Smooth muscle cell (in vitro differentiated cells): Measurements from ENCODE around the gene PSME1. TPM values are rescaled to one million over a fixed set of nuclear protein-coding genes. Genes with fewer than 3 reads are reported as not detected.

Experiments
- DNase-seq: peaks from one replicate; lab custom pipeline; 2025; ENCODE audit not compliant: unreplicated experiment; lab: John Stamatoyannopoulos, UW
- H2AFZ ChIP-seq: fragments of 200-600 bp; sonication (generic); 2 replicates; pipeline ENCODE4 v1.6.0; 2016; ENCODE audit warnings: antibody characterized with exemption, low read depth, mild to moderate bottlenecking
- H3F3A ChIP-seq: fragments of 200-600 bp; sonication (generic); 2 replicates; pipeline ENCODE4 v1.6.0; 2017; ENCODE audit warnings: antibody characterized with exemption, low read depth
- H3K27ac ChIP-seq: fragments of 200-600 bp; sonication (generic); 2 replicates; pipeline ENCODE4 v1.5.1; 2016; ENCODE audit warnings: low read depth, mild to moderate bottlenecking
- H3K27me3 ChIP-seq: fragments of 200-600 bp; sonication (generic); 2 replicates; pipeline ENCODE4 v1.6.1; 2016; ENCODE audit warnings: low read depth, mild to moderate bottlenecking
- H3K36me3 ChIP-seq: fragments of 200-600 bp; sonication (generic); 2 replicates; pipeline ENCODE4 v1.5.1; 2016; ENCODE audit warnings: low read depth
- H3K4me1 ChIP-seq: fragments of 200-600 bp; sonication (generic); 2 replicates; pipeline ENCODE4 v1.5.1; 2016; ENCODE audit warnings: low read depth
- H3K4me2 ChIP-seq: fragments of 200-600 bp; sonication (generic); 2 replicates; pipeline ENCODE4 v1.6.0; 2016; ENCODE audit warnings: mild to moderate bottlenecking
- H3K4me3 ChIP-seq: fragments of 200-600 bp; sonication (generic); 2 replicates; pipeline ENCODE4 v1.5.1; 2016; ENCODE audit warnings: mild to moderate bottlenecking
- H3K79me2 ChIP-seq: fragments of 200-600 bp; sonication (generic); 2 replicates; pipeline ENCODE4 v1.6.0; 2016; ENCODE audit warnings: low read depth, mild to moderate bottlenecking
- H3K9ac ChIP-seq: fragments of 200-600 bp; sonication (generic); 2 replicates; pipeline ENCODE4 v1.6.0; 2016; ENCODE audit warnings: low read depth
- H3K9me3 ChIP-seq: fragments of 200-600 bp; sonication (generic); replicated peaks from 2 replicates; pipeline ENCODE4 v1.5.1; 2016; ENCODE audit warnings: low read depth
- H4K20me1 ChIP-seq: fragments of 200-600 bp; sonication (generic); 2 replicates; pipeline ENCODE4 v1.6.0; 2016; ENCODE audit warnings: low read depth
- CTCF ChIP-seq: fragments of 200-600 bp; sonication (generic); IDR thresholded peaks from 2 replicates; pipeline ENCODE4 v1.5.1; 2017; ENCODE audit warnings: borderline replicate concordance, mild to moderate bottlenecking, antibody characterized with exemption; ENCODE audit not compliant: insufficient read depth, poor library complexity, severe bottlenecking
- WGBS: methylation state at CpG from one replicate; pipeline ENCODE4 v1.1.7; 2016; ENCODE audit warnings: low lambda C conversion rate; 5-methylcytosine and 5-hydroxymethylcytosine counted together
- polyA plus RNA-seq: library from polyadenylated mRNA; unstranded; fragments of >200 nt; fragmentation: Nextera tagmentation; extraction: Ambion mirVana; gene quantifications from 2 replicates; pipeline ENCODE4 v1.2.1, GENCODE V29; 2016
- total RNA-seq: library from RNA; depleted of rRNA; stranded (reverse); fragments of >200 nt; gene quantifications from 2 replicates; pipeline ENCODE4 v1.2.3, GENCODE V29; 2014

The PSME1 gene
- total and polyA plus RNA-seq, 2 experiments from 2014 or later = 41.4 to 94.1 TPM

GRCh38 chr14:24122416-24122815 is 13.6 kb upstream of the PSME1 start:
- Histone ChIP-seq H3K27ac (no peak overlapping the region), H4K20me1 (no peaks in the 10 kb centered on the region), H3F3A (no peaks in the 10 kb centered on the region), H3K36me3 (peaks cover 4% of the 10 kb centered on the region), H2AFZ (no peak overlapping the region), H3K9me3 (no peaks in the 10 kb centered on the region), H3K4me2 (no peak overlapping the region), H3K27me3 (no peaks in the 10 kb centered on the region), H3K9ac (no peak overlapping the region), H3K4me3 (no peak overlapping the region), H3K4me1 (no peaks in the 10 kb centered on the region), H3K79me2 (no peaks in the 10 kb centered on the region)
- no peak for TF ChIP-seq CTCF
- DNase-seq = no peak
- WGBS = 75% methylated on average over 1 of the region's 4 CpGs

GRCh38 chr14:24122898-24123297 is 13.1 kb upstream of the PSME1 start:
- H3K36me3 ChIP-seq = peaks cover 4% of the 10 kb centered on the region
- no peaks in the 10 kb centered on the region for H3F3A ChIP-seq
- H3K4me2 ChIP-seq = no peak overlapping the region
- H2AFZ ChIP-seq = no peak overlapping the region
- no peaks in the 10 kb centered on the region for H3K27me3 ChIP-seq
- H3K9me3 ChIP-seq = no peaks in the 10 kb centered on the region
- DNase-seq = no peak
- no peaks in the 10 kb centered on the region for H3K79me2 ChIP-seq
- no peak overlapping the region for H3K4me3 ChIP-seq
- no peak overlapping the region for H3K27ac ChIP-seq
- H3K9ac ChIP-seq = no peak overlapping the region
- no peak for TF ChIP-seq CTCF
- no peaks in the 10 kb centered on the region for H4K20me1 ChIP-seq
- H3K4me1 ChIP-seq = no peaks in the 10 kb centered on the region
- 97% methylated on average over 8 of the region's 8 CpGs for WGBS

- peaks cover 4% of the 10 kb centered on the region for H3K36me3 ChIP-seq
- H2AFZ ChIP-seq = no peak overlapping the region
- no peaks in the 10 kb centered on the region for H3K27me3 ChIP-seq
- no peak for TF ChIP-seq CTCF
- no peak overlapping the region for H3K27ac ChIP-seq
- H3K9ac ChIP-seq = no peak overlapping the region
- H3K4me1 ChIP-seq = no peaks in the 10 kb centered on the region
- no peak for DNase-seq
- H4K20me1 ChIP-seq = no peaks in the 10 kb centered on the region
- H3F3A ChIP-seq = no peaks in the 10 kb centered on the region
- no peak overlapping the region for H3K4me3 ChIP-seq
- no peaks in the 10 kb centered on the region for H3K9me3 ChIP-seq
- WGBS = 91% methylated on average over 9 of the region's 9 CpGs
- no peaks in the 10 kb centered on the region for H3K79me2 ChIP-seq
- H3K4me2 ChIP-seq = no peak overlapping the region
These were observed 12.3 kb upstream of the PSME1 start for GRCh38 chr14:24123424-24124417.
